ENCODE results near the gene SSMEM1. TPM values are rescaled to one million over a fixed set of nuclear protein-coding genes. Genes with fewer than 3 reads are reported as not detected.
"Not testable (repeated sequence)": the region's sequence is repeated elsewhere in the genome, so short reads cannot be mapped to it uniquely, and the experiment has no call there.

SSMEM1 gene
- total RNA-seq, 1 donor from 2014 or later: not detected

- DNase-seq (ENCODE audit: low spot score) (no peak), ATAC-seq (no peak)
- intact Hi-C loops (cut with DNase I): no loop called here
Measured at GRCh38 chr7:130208516-130208915, 856 bp downstream of the SSMEM1 start.

GRCh38 chr7:130210181-130210935 lies 2.7 kb downstream of the SSMEM1 start:
- no peak for ATAC-seq
- intact Hi-C loops (cut with DNase I): no loop called here
- no peak for DNase-seq (ENCODE audit: low spot score)

DNA sequence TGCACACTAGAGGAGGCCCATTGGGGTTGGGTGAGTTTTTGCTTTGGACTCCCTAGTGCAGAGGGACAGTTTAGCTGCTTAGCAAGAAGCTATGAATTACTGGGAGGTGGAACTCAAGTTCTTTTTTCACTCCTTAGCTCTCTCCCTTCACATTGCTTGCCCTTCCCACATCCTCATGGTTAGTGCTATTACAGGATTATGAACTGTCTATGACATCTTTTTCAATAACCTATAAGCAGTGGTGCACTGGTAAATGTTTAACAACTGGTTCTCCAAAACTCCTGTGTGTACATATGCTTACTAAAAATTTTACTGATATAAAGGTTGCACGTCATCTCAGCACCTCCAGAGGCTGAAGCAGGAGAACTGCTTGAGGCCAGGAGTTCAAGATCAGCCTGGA lies 6.2 kb downstream of the SSMEM1 start:
- intact Hi-C loops (cut with DNase I): no loop called here
- no peak for DNase-seq (ENCODE audit: low spot score)
- no peak for ATAC-seq

DNA sequence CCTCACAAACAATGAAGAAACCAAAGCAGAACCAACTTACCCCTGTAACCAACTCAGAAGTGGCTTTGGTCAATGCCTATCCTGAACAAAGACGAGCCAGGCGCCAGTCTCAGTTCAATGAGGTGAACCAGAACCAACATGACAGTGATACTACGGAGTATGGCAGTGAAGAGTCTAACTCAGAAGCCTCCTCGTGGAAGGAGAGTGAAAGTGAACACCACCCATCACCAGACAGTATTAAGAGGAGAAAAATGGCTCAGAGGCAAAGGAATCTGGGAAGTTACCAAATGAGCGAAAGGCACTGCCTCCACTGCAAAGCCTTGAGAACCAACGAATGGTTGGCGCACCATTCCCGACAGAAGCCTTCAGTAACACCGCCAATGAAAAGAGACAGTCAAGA lies 8.4 kb downstream of the SSMEM1 start:
- intact Hi-C loops (cut with DNase I): no loop called here
- DNase-seq (ENCODE audit: low spot score) (no peak), ATAC-seq (no peak)

- ATAC-seq (no peak), DNase-seq (ENCODE audit: low spot score) (no peak)
- intact Hi-C loops (cut with DNase I): no loop called here
Measured at GRCh38 chr7:130216750-130217149, 9.1 kb downstream of the SSMEM1 start.

GRCh38 chr7:130218806-130219620 lies 11.4 kb downstream of the SSMEM1 start:
- DNase-seq (ENCODE audit: low spot score) (no peak), ATAC-seq (no peak)
- intact Hi-C loops (cut with DNase I): no loop called here

DNA sequence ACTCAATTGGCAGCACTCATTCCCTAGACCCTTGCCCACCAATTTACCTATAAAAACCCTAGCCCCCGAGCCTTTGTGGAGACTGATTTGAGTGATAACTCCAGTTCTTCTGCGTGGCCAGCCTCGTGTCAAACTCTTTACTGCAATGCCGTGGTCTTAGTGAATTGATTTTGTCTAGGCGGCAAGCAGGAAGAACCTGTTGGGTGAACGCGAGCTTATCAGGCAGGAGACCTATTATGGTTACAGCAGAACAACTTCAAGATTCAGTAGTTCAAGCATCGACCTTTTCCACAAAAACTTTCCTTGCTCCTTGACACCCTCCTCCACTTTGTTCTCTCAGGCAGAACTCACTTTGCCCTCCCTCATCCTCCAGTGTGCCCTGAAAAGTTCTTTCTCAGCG lies 12.2 kb downstream of the SSMEM1 start:
- no peak for DNase-seq (ENCODE audit: low spot score)
- ATAC-seq: no peak
- intact Hi-C loops (cut with DNase I): no loop called here

DNA sequence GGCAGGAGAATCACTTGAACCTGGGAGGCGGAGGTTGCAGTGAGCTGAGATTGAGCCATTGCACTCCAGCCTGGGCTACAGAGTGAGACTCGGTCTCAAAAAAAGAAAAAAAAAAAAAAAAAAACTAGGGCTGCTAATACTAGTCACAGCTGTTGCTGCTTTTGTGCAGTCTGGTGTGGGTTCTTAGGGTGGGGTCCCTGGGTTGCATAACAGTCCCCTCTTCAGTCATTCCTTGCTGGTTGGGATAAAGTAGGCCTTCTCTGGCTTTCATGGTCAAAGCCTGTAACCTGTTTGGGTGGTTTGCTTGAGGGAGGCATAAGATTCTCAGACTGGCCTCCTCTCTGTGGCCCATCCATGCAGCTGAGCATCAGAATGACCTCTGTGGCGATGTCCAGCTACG lies 14.1 kb downstream of the SSMEM1 start:
- DNase-seq (ENCODE audit: low spot score) (no peak), ATAC-seq (no peak)
- intact Hi-C loops (cut with DNase I): no loop called here

- intact Hi-C loops (cut with DNase I): no loop called here
- ATAC-seq (no peak), DNase-seq (ENCODE audit: low spot score) (no peak)
Measured at GRCh38 chr7:130223646-130224045, 16.0 kb downstream of the SSMEM1 start.

DNA sequence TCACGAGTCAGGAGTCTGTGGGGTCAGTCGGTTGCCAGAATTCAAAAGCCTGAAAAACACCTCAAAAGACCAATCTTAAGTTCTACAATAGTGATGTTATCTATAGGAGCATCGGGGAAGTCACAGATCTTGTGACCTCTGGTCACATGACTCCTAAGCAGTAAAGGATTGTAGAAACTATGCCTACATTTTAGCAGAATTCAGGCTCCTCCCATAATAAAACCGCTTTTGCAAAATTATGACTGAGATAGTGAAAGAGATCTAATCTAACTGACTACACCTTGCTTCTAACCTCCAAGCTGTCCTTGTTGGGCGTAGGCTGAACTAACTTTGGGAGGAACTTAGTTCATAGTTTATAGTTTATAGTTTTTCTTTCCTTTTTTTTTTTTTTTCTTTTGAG lies 16.6 kb downstream of the SSMEM1 start:
- ATAC-seq (no peak), DNase-seq (ENCODE audit: low spot score) (no peak)
- intact Hi-C loops (cut with DNase I): no loop called here

DNA sequence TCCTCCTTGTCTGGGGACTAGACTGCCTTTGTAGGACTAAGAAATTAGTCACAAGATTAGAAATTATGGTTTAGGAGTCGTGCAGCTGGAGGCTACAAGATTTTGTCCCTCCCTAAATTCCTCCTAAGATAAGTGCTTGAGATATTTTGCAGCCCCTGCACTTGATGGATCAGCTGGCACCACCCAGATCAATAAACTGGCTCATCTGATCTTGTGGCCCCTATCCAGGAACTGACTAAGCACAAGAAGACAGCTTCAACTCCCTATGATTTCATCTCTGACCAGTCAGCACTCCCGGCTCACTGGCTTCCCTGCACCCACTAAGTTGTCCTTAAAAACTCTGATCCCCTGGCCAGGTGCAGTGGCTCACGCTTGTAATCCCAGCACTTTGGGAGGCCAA lies 17.3 kb downstream of the SSMEM1 start:
- DNase-seq (ENCODE audit: low spot score); ATAC-seq; intact Hi-C loops (cut with DNase I): not testable (repeated sequence)

DNA sequence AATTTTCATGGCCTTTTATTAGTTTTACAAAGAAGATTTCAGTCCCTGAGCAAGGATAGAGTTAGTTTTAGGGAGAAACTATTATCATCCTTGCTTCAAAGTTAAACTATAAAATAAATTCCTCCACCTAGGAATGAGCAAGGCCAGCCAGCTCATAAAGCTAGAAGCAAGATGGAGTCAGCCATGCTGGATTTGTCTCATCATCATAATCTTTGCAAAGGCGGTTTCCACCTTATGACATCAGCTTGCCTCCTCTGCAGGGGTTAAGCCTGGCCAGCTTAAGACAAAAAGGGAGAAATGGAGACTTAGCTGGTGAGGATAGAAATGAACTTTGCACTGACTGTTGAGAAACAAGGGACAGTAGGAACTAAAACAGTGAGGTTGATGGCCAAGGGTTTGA lies 18.7 kb downstream of the SSMEM1 start:
- ATAC-seq (no peak), DNase-seq (ENCODE audit: low spot score) (no peak)
- intact Hi-C loops (cut with DNase I): no loop called here

DNA sequence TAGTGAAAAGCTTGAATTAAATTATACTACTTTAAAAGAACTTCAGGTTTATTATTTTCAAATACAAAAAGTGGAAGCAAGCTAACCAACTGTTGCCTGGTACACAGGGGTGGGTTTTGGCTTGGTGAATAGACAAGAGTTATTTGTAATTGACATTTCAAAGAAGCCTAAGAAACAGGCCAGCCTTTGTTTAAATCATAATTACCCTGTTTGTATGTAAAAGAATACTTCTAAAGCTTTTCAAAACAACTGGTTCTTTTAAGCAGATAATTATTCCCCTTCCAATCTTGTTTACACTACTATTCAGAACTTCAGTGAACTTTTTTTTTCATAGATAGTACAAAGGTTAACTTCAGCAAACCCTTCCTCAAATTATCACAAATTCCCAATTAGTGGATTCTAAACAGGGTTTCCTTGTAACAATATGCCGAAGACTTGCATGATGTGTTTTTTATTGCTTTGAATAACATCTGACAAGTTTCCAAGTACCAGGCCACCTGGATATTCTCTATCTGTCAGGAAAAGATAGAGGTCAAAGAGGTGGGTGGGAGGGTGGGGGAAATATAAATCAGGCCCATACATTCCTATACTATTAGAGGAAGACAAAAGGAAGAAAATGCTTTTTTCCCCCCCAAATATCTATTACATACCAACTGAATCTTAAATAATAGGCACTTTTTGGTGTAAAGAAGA lies 20.4 kb downstream of the SSMEM1 start:
- ATAC-seq (no peak), DNase-seq (ENCODE audit: low spot score) (no peak)
- intact Hi-C loops (cut with DNase I): no loop called here

DNA sequence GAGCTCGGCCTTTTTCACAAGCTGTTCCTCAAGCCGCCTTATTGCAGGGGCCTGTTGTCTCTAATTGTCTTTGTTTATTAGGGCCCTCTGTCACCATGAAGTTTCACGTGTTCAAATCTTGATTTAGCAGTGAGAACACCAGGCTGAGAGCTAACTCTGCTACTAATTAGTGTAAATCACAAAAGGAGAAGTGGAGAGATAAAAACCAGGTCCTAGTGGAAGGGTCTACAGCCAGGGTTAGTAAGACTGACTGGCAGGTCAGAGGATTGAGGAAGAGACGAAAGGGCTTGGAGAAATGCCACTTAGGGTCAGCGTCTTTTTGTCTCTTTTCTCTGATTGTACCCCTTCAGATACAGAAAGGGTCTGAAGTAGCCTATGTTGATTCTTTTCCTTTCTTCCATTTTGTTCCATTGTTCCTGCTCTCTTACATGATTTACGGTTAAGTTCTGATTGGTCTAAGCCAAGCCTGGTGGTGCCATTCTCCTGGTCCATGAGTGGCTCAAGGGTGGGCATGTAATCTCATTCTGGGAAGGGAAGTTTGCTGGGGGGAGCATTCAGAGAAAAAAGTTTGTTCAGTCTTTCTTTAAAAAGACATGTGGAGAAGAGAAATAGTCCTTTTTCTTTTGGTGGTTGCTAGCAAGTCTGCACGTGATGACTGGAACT lies 21.3 kb downstream of the SSMEM1 start:
- ATAC-seq (no peak), DNase-seq (ENCODE audit: low spot score) (no peak)
- intact Hi-C loops (cut with DNase I): no loop called here

DNA sequence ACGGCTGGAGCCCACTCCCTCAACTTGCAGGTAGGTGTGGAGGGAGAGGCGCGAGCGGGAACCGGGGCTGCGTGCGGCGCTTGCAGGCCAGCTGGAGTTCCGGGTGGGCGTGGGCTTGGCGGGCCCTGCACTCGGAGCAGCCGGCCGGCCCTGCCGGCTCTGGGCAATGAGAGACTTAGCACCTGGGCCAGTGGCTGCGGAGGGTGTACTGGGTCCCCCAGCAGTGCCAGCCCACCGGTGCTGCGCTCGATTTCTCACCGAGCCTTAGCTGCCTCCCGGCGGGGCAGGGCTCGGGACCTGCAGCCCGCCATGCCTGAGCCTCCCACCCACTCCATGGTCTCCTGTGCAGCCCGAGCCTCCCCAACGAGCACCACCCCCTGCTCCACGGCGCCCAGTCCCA lies 22.3 kb downstream of the SSMEM1 start:
- DNase-seq (ENCODE audit: low spot score); ATAC-seq; intact Hi-C loops (cut with DNase I): not testable (repeated sequence)

- intact Hi-C loops (cut with DNase I): no loop called here
- ATAC-seq: peak; percentile 48
Measured at GRCh38 chr7:130231792-130232191, 24.1 kb downstream of the SSMEM1 start.

GRCh38 chr7:130232209-130232608 lies 24.5 kb downstream of the SSMEM1 start:
- intact Hi-C loops (cut with DNase I): no loop called here
- DNase-seq (ENCODE audit: low spot score) (no peak), ATAC-seq (no peak)

More at GRCh38 chr7:130231792-130232191, 24.1 kb downstream of the SSMEM1 start:
- no peak for DNase-seq (ENCODE audit: low spot score)

GRCh38 chr7:130234078-130234477 lies 26.4 kb downstream of the SSMEM1 start:
- ATAC-seq (no peak), DNase-seq (ENCODE audit: low spot score) (no peak)
- intact Hi-C loops (cut with DNase I): no loop called here

- DNase-seq (ENCODE audit: low spot score); intact Hi-C loops (cut with DNase I); ATAC-seq: not testable (repeated sequence)
Measured at GRCh38 chr7:130236361-130236760, 28.7 kb downstream of the SSMEM1 start.
